Nucleus accumbens (tissue), 56 donors: ENCODE results near the gene C14orf132.

Experiments
- DNase-seq, 56 donors: peaks; one replicate each; lab custom pipeline; 2025; lab: John Stamatoyannopoulos, UW

The C14orf132 gene

DNA sequence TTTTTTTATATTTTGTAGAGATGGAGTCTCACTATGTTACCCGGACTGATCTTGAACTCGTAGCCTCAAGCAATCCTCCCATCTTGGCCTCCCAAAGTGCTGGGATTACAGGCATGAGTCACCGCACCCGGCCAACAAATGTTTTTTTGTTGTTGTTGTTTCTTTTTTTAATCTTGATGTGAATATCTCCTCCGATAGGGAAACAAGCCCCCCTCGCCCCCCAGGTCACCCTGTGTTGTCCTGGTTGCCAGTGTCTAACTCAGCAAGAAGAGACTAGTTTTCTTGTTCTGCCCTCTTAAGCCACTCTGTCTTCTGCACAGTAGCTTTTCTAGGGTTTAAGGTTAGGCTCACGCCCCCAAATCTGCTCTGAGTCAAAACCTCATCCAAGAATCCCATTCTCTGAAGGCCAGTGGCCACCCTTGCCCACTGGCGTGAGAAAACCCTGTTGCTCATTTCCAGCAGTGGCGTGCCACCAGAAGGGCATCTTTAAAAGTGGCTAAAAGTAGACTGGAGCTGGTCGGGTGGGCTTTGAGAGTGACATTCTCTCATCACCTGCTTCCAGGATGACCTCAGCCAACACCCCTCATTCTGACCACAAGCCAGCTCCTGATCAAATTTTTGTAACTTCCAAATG is 42.7 kb downstream of the C14orf132 start:
- no peak for DNase-seq

DNA sequence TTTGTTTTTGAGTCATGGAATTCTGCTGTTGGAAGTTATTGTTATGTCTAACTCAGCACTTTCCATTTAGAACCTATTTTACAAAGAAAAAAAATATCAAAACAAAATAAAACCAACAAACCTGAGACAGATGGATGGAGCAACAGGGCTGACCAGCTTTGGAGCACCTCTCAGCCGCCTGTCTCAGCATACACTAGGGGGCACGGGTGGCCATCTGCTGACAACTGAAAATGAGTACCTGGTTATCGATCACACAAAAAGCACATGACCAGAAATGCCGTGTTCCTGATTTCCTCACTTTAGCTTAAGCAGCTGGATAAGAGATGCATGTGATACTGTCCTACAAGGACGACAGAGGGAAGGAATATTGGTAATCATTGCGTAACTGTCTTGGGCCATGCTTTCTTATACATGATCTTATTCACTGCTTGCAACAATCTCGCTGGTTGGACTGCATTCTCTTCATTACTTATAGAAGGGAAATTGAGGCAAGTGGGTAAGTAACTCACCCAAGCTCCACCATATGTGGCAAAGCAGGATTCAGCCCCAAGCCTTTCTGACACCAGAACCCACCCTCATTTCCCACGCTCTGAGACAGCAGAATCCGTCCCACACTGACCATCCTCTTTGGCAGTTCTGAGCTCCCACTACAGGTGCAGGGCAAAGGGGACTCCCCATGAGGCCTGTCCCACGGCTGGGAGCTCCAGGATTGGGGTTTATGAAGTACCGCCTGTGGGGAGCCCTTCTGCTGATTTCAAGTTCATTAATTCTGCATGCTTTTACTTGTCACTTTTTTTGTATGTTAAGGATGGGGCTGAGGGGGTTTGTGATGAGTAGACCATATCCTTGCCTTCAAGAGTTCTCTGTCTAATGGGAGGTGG is 43.5 kb downstream of the C14orf132 start:
- no peak for DNase-seq

DNA sequence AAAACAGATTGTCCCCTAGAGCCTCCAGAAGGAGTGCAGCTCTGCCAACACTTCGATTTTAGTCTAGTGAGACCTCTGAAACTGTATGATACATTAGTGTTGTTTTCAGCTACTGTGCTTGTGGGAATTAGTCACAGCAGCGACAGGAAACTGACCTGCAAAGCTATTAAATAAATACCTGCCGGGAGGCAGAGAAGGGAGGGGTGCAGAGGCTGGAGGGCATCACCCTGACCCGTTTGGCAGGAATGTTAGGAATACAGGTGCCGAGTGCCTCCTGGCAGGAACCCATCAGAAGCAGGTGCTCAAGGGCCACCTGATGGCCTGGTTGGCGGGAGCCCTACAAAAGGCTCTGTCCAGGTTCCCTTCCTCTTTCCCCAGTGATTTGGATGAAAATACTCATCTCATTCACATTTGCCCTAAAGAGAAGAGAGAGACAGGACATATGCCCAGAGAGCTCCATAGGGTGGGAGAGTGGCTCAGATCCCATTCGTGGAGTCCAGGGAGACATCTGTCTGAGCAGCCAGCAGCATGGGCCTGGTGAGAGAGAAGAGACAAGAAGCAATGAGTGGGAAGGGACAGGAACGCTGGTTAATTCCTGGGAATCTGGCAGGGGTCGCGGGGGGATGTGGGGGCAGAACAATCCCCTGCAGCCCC is 44.6 kb downstream of the C14orf132 start:
- no peak for DNase-seq

DNA sequence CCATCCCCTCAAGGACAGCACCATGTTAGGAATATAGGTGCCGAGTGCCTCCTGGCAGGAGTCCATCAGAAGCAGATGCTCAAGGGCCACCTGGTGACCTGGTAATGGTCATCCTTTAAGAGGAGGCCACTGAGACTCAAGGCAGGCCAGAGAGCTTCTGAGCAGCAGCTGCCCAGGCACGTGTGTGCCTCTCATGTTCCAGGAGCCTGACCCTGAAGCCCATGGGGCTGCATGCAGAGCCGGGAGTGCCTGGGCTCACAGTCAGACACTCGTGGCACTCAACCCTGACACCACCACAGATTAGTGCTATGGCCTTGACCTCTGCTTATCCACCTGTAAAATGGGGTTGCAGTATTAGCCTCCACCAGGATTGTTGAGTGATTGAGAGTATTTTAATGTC is 45.6 kb downstream of the C14orf132 start:
- DNase-seq, result no peak

DNA sequence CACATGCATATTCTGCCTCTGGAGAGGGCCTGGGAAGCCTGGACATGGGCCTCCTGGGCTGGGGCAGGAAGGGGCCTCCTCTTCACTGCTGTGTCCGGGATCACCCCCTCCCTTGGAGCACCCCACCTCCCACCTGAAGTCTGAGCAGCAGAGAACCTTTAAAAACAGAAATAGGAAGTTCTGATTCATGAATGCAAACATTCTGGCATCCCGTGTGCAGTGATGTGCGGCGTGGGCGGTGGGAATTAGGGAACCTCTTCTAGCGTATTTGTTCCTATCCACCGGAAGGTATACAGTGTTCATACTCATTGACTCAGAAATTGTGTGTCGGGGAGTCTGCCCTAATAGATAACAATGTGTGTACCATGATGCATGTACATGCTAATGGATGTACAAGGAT is 46.2 kb downstream of the C14orf132 start:
- DNase-seq, result peak in 1 of 56 donors; percentile 9

DNA sequence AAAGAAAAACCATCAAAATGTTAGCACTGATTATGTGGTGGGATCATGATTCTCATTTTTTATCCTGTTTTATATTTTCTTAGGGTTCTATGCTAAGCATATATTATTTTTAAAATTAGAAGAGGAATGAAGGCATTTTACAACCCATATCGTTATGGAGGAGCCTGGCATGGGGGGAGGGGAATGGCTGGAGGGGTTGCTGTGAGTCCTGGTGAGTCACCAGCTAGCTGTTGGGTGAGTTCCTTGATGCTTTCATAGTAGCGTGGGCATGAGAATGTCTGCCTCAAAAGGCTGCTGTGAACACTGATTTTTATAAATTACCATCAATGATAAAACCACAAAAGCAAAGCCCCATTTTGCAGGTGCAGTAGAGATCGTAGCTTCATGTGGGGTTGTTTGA is 46.9 kb downstream of the C14orf132 start:
- peak in 9 of 56 donors; percentile 5 to 68 (median 28) for DNase-seq

DNA sequence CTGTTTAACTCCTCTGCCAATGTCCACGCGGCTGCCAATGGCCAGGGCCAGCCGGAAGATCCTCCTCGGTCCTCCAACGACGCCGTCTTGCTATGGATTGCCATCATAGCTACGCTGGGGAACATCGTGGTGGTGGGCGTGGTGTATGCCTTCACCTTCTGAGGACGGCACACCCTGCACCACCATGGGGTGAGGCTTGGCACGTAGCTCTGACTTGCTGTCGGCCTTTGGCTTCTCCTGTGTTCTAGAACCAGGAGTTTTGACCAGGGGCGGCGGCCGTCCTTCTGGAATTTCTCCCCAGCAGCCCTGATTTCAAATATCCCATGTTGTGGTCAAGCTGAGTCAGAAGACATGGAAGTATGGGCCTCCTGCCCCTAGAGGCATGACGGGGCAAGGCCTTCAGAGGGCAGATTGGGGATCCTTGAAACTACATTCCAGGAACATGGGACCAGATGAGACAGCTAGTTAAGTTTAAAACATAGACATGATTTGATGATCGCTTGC is 47.5 kb downstream of the C14orf132 start:
- no peak for DNase-seq

DNA sequence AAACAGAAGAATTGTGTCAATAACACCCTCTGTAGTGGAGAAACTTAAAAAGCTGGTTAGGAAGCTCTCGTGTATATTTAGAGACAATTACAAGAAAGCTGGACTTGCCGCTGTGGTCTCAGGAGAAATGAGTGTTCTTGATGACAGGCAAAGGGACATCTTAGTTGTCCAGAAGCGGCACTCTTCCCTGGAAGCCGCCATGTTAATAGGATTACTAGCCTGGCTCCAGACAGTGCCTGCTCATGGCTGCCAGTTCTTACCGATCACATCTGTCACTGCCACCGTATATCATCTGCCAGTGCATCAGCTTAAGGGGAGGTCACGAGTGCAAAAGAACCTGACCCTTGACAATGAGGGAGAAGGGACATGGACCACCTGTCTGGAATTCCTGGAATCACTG is 48.9 kb downstream of the C14orf132 start:
- no peak for DNase-seq

DNA sequence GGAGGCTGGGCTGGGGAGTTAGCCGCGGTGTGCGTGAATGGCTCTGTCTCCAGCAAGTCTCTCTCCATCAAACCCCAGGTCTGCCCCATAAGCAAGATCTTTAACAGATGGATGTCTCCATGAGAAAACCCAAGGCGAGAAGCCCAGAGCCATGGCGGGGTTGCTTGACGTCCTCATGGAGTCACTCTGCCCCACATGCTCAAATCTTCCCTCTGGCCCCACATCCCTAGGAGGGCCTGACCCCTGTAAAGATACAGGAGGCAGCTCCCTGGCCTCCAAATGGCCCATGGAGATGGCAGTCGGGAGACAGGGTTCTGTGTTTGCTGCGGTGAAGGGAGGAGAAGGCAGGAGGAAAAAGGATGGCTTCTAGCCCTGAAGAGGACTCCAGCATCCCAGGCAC is 49.3 kb downstream of the C14orf132 start:
- DNase-seq, result no peak

DNA sequence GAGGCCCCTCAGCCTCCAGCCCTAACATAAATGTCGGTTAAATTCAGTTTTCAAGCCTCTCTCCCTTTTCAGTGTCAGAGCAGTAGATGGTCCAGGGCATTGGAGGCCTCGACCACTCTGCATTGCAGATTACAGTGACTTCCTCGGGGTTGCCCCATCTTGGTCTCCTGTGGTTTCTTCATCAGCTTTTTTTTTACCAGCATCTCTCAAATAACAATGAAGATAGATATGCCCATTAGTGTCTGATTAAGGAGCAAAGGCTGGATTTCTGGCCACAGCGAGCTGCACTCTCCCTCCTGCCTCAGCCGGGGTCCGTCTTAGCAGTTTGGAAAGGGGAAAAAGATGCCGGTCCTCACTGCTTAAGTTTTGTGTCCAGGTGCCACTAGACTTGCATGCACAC is 49.7 kb downstream of the C14orf132 start:
- no peak for DNase-seq

DNA sequence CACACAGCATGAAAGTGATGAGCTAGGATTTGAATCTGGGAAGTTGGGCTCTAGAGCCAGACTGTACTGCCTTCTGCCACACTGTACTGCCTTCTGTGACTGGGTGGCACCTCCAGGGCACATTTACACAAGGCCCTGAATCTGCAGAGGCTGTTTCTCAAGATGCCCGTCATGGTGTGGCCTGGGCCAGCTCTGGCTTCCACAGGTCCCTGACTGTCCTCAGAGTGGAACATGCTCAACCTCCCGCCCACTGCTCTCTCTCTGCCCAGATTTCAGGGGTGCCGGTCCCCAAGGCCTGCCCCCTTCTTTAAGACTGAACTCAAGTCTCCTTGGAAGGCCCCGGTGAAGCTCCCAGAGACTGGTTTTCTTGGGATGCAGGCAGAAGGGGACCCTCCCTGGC is 50.2 kb downstream of the C14orf132 start:
- DNase-seq, result no peak

DNA sequence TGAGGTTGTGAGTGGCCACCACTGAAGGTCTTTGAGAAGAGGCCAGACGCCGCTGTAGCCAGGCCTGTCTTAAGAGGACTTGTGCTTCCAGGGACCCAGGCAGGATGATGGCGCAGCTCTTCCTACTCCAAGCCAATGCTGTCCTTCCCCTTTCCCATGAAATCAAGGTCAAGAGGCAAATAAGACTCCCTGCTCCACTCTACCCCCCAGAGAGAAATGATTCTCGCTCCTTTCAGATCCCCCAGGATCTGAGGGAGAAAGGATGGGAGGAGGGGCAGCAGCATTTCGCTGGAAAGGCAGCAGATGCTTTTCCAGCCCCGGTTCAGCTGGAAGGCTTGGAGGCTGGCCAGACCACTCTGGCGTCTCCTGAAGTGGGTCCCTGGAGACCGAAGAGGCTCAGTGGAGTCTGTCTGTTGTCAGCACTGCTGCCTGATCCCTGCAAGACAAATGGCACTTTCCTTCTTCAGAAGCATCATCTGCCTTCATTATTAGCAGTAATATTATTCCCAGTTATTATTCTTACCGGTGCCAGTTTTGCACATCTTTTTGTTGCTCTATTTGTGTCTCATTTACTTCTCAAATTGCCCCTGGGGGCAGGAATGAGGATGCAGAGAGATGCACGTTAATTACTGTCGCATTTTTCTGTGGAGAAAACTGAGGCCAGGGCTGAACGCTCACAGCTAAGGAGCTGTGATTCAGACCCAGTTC is 51.4 kb downstream of the C14orf132 start:
- peak in 40 of 56 donors; percentile 10 to 75 (median 32) for DNase-seq

DNA sequence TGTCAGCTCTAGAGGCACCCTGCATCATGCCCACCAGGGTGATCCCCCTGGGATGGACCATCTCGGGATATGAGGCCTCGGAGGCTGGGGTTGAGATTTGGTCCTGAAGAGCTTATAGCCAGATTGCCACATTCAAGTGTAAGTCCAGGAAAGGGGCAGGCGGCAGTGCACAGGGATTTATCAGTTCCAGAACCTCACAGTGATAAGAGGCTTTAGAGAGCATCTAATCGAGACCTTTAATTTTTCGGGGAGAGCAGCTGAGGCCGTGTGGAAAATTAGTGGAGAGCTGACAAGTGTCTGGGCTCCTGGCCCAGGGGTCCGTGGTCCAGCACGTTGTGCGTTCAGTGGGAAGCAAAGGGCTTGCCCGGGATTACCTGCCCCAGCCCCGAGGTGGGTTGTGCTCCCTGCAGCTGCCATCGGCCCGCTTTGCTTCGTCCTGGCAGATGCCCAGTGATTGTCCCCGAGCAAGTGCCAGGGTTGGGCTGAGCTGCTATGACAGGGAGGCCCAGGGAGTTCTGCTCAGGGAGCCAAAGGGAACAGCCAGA is 52.1 kb downstream of the C14orf132 start:
- DNase-seq, result peak in 15 of 56 donors; percentile 11 to 53 (median 23)

DNA sequence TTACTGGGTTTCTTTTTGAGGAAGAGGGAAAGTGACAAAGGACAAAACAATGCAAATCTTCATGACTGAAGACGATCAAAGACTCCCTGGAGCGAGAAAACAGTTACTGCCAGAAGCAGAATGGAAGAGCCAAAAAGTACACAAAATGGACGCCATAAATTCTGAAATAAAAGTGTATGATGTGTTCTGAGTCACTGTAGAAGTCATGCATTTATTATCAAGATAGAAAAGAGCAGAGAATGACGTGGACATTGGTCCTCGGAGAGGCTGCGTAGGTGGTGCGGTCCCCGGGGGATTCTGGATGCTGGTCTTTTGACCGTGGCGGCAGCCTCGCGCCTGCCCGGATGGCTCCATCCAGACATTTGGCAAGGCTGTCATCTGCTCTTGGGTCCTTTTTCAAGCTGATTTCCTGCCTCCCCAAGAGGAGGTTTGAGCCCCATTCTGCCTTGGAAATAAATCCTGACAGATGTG is 52.8 kb downstream of the C14orf132 start:
- DNase-seq, result no peak

DNA sequence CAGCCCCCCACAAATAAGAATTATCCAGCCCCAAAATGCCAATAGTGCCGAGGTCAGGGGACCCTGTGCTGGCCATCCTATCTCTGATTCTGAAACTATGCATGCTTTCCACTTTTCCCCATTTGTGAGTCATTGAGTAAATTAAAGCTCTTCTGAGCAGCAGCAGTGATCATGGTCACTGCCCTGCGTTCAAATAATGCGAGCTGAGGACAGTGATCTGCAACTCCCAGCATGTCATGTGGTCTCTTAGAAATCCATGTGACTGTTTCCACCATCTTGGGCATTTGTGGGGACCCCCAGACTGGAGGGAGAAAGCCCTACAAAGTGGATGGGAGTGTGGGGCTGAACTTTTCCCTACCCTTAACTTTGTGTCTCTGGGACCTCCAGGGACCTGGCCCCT is 53.8 kb downstream of the C14orf132 start:
- no peak for DNase-seq

DNA sequence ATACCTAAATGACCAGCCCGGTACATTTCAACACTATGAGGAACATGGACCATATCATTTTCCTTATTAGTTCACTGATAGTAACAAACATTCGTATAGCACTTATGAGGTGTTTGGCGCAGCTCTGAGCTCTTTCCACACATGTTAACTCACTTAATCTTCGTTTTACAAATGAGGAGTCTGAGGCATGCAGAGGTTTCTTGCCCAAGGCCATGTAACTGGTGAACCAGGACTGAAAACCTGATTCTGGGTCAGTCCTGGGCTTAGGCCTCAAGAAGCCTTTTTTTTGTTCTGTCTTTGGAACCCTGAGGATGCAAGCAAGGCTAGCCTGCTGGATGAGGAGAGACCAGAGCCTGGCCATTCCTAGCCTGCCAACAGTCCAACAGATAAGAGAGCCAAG is 55.0 kb downstream of the C14orf132 start:
- DNase-seq, result no peak

DNA sequence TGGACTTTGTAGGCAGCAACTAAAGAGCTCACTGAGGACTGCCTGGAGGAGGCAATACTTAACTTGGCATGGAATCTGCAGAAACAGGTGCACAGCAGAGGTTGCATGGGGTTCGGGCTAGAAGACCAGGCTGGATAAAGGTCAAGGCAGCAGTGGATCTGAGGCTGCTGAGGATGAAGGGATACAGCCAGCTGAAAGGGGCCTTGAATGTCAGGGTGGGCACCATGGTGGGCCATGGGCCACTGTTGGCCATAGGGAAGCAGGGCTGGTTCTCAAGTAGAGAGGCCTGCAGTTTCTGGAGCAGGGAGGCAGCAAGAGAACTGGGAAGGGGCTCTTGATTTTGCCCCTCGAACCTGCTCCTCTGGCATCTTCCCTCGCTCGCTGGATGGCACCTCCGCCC is 55.5 kb downstream of the C14orf132 start:
- DNase-seq, result no peak

DNA sequence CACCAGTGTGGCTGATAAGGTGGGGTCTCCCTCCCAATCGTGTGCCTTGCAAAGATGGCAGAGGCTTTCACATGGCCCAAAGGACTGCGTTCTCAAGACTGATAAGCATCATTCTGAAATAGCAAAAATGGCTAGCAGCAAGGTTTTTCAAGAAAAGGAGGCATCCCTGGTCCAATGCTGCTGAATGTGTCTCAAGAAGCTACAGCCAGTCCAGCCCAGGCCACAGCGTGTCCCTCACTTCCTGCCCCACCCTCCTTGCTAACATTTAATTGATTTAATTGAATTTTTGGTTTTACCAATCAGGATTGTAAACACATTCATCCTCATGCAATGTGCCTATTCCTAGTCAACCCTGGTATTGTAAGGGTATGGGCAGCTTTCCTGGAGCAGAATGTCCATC is 55.9 kb downstream of the C14orf132 start:
- no peak for DNase-seq

DNA sequence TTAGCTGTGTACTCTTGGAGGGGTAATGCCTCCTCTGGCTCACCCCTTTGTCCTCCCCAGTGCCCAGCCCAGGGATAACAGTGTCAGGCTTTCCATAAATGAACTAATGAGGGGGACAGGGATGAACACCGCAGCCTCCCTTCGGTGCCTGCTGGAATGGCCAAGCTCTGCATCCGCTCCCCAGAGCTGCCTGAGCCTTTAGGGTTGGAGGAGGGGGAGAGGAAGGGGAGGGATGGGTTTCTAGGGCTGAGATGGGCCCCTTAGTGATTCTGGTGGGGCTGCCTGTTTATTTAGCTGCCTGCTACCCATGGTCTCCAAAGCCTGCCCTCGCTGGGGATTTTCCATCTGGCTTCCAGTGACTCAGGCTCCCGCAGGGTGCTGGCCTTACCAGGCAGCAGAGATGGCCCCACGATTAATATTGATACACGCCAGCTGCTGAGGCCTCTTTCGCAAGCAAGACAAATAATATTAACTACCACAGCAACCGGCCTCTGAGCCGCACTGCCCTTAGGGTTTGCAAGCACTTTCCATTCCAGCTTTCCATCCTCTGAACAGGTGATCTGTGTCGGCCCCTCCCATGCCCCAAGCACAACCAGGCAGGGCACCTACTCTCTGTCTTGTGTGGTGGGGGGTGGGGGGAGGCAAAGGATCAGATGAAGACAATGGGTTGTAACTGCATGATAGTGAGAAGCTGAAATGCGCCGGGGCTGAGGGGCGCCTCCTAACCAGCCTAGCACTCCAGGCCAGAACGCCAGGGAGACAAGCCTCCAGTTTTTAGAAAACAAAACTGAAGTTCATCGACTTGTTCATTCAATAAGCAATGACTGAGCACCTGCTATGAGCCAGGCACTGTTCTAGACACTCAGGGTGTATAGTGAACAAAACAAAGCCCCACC is 56.7 kb downstream of the C14orf132 start:
- no peak for DNase-seq
